A549 (cell line): ENCODE results near the gene GSAP.

Source experiments
- JUN ChIP-seq, 2 experiments: fragments of >200 bp; sonication (Bioruptor Twin); formaldehyde crosslinking; IDR thresholded peaks; 2 replicates in 1 of 2; 3 replicates in 1 of 2; pipeline ENCODE4 v1.6.1; 2016 to 2017
- KDM1A ChIP-seq: fragments of 200-600 bp; sonication (generic); IDR thresholded peaks from 2 replicates; pipeline ENCODE4 v1.6.1; 2016; ENCODE audit warnings: low read depth, mild to moderate bottlenecking
- KDM5A ChIP-seq: fragments of 200-600 bp; sonication (generic); IDR thresholded peaks from 2 replicates; pipeline ENCODE4 v1.6.1; 2016; ENCODE audit warnings: antibody characterized with exemption, mild to moderate bottlenecking
- MYC ChIP-seq: IDR thresholded peaks from 2 replicates; pipeline ENCODE4 v1.6.1; 2012; ENCODE audit warnings: mild to moderate bottlenecking, inconsistent platforms, low read length, improper control_type of control experiment, borderline replicate concordance
- NFE2L2 ChIP-seq: fragments of 150-350 bp; conservative IDR thresholded peaks from 2 replicates; pipeline ENCODE4 v1.6.1; 2014; ENCODE audit warnings: low read length
- POLR2A ChIP-seq: IDR thresholded peaks from 2 replicates; pipeline ENCODE4 v1.6.1; 2012; ENCODE audit warnings: mild to moderate bottlenecking, low read length
- RCOR1 ChIP-seq: fragments of 150-350 bp; IDR thresholded peaks from 2 replicates; pipeline ENCODE4 v1.6.1; 2014; ENCODE audit warnings: antibody characterized with exemption, low read length, low read depth
- RFX5 ChIP-seq: fragments of 450-650 bp; IDR thresholded peaks from 2 replicates; pipeline ENCODE4 v1.7.1; 2014; ENCODE audit warnings: antibody characterized with exemption, mild to moderate bottlenecking, moderate library complexity
- RNF2 ChIP-seq: fragments of 200-600 bp; sonication (generic); IDR thresholded peaks from 2 replicates; pipeline ENCODE4 v1.6.1; 2016; ENCODE audit warnings: low read depth, mild to moderate bottlenecking, antibody characterized with exemption, moderate library complexity, borderline replicate concordance
- ZC3H11A ChIP-seq: fragments of 450-650 bp; IDR thresholded peaks from 2 replicates; pipeline ENCODE4 v1.6.1; 2014; ENCODE audit warnings: antibody characterized with exemption, mild to moderate bottlenecking
- ZFP36 ChIP-seq: fragments of 450-650 bp; IDR thresholded peaks from 2 replicates; pipeline ENCODE4 v1.6.1; 2014; ENCODE audit warnings: borderline replicate concordance; ENCODE audit not compliant: partially characterized antibody
- TF ChIP-seq, protein P1 (sequence below): fragments of >200 bp; sonication (Bioruptor Twin); formaldehyde crosslinking; IDR thresholded peaks from 3 replicates; pipeline ENCODE4 v1.5.1; 2016
- TF ChIP-seq, protein P2 (sequence below): fragments of 450-650 bp; IDR thresholded peaks from 2 replicates; pipeline ENCODE4 v1.6.1; 2014; ENCODE audit warnings: antibody characterized with exemption

DNA sequence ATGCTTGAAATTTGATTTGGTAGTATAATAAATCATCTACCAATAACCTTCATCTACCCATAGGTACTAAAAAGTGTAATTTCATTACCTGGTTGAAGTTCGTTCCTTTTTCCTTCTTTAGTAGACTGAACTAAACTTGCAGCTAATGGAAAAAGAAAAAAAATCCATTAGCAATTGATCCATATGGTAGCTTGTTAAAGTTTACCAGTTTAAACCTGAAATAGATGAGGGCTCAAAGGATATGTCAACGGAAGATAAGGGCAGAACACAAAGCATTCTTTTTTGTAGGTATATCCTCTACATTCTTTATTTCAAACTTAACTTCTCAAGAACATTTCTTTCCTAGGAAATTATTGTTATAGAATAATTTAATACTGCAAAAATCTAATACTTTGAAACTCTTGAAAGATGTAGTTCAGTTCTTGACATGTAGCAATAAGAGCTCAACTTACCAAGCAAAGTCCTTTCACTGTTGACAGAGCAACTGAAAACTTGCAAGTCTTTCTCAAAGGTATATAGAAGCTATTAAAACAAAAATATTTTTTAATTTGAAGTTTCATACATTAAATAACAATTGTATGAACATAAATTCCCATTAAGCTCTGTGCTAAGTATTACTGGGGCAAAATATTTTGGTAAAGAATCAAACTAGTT lies 19.1 kb downstream of the GSAP start:
- TF ChIP-seq, protein P1, sequence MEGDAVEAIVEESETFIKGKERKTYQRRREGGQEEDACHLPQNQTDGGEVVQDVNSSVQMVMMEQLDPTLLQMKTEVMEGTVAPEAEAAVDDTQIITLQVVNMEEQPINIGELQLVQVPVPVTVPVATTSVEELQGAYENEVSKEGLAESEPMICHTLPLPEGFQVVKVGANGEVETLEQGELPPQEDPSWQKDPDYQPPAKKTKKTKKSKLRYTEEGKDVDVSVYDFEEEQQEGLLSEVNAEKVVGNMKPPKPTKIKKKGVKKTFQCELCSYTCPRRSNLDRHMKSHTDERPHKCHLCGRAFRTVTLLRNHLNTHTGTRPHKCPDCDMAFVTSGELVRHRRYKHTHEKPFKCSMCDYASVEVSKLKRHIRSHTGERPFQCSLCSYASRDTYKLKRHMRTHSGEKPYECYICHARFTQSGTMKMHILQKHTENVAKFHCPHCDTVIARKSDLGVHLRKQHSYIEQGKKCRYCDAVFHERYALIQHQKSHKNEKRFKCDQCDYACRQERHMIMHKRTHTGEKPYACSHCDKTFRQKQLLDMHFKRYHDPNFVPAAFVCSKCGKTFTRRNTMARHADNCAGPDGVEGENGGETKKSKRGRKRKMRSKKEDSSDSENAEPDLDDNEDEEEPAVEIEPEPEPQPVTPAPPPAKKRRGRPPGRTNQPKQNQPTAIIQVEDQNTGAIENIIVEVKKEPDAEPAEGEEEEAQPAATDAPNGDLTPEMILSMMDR = no peak
- TF ChIP-seq KDM1A = no peak
- TF ChIP-seq KDM5A = no peak
- no peak for TF ChIP-seq POLR2A
- no peak for TF ChIP-seq RNF2
- no peak for TF ChIP-seq RCOR1
- no peak for TF ChIP-seq ZC3H11A
- TF ChIP-seq, protein P2, sequence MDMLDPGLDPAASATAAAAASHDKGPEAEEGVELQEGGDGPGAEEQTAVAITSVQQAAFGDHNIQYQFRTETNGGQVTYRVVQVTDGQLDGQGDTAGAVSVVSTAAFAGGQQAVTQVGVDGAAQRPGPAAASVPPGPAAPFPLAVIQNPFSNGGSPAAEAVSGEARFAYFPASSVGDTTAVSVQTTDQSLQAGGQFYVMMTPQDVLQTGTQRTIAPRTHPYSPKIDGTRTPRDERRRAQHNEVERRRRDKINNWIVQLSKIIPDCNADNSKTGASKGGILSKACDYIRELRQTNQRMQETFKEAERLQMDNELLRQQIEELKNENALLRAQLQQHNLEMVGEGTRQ = no peak
- TF ChIP-seq ZFP36 = no peak
- no peak for TF ChIP-seq NFE2L2
- no peak for TF ChIP-seq RFX5
- TF ChIP-seq MYC = no peak
- TF ChIP-seq JUN (IDR thresholded peaks at IDR 0.05) = no peak
